Esophagus muscularis mucosa (tissue), 4 donors: ENCODE results near the gene SLC17A6. TPM values are rescaled to one million over a fixed set of nuclear protein-coding genes. Genes with fewer than 3 reads are reported as not detected.

Experiments
- DNase-seq: peaks from one replicate; pipeline ENCODE4 v3.0.0-alpha.2; 2017; ENCODE audit errors: extremely low spot score
- H3K27ac ChIP-seq, 4 donors: fragments of 200-600 bp; sonication (generic); replicated peaks in 1 of 4; 1 replicate in 3 of 4; 2 replicates in 1 of 4; pipeline ENCODE4 v1.5.1; 2016 to 2019; ENCODE audit warnings: mild to moderate bottlenecking in 1 of 4
- H3K27me3 ChIP-seq, 4 donors: fragments of 200-600 bp; sonication (generic); one replicate each; pipeline versions ENCODE4 v1.5.1 to v1.6.0; 2016 to 2019
- H3K36me3 ChIP-seq, 4 donors: fragments of 200-600 bp; sonication (generic); one replicate each; pipeline ENCODE4 v1.5.1; 2016 to 2019
- H3K4me1 ChIP-seq, 4 donors: fragments of 200-600 bp; sonication (generic); one replicate each; pipeline ENCODE4 v1.5.1; 2016 to 2019
- H3K4me3 ChIP-seq, 4 donors: fragments of 200-600 bp; sonication (generic); 1 replicate in 2 of 4; 2 replicates in 2 of 4; pipeline ENCODE4 v1.5.1; 2016 to 2019; ENCODE audit warnings: mild to moderate bottlenecking in 4 of 4, moderate library complexity in 1 of 4
- H3K9me3 ChIP-seq, 4 donors: fragments of 200-600 bp; sonication (generic); 1 replicate in 3 of 4; 2 replicates in 1 of 4; pipeline ENCODE4 v1.5.1; 2016 to 2019
- EP300 ChIP-seq: sonication (generic); formaldehyde crosslinking; IDR thresholded peaks from one replicate; pipeline ENCODE4 v1.6.1; 2017; ENCODE audit warnings: antibody characterized with exemption
- POLR2A ChIP-seq: fragments of 450-650 bp; IDR thresholded peaks from one replicate; pipeline ENCODE4 v1.6.1; 2017; ENCODE audit warnings: antibody characterized with exemption, moderate library complexity, mild to moderate bottlenecking, low read depth
- POLR2AphosphoS5 ChIP-seq, 2 donors: sonication (generic); formaldehyde crosslinking; IDR thresholded peaks; one replicate each; pipeline ENCODE4 v1.6.1; 2017; ENCODE audit warnings: antibody characterized with exemption in 2 of 2
- WGBS: methylation state at CpG from one replicate; pipeline ENCODE4 v1.1.5; 2018; 5-methylcytosine and 5-hydroxymethylcytosine counted together
- intact Hi-C: fragments of 100-400 bp; cut with DNase I; formaldehyde crosslinking; loops from one replicate; pipeline ENCODE4 v1.15.1; 2023
- total RNA-seq, 4 donors: library from RNA; depleted of rRNA; stranded (reverse); fragments of >200 nt; gene quantifications; one replicate each; pipeline versions ENCODE4 v1.1.0 to v1.2.1, GENCODE V29; 2016
- TF ChIP-seq, protein P1 (sequence below), 3 experiments: fragments of 200-600 bp in 2 of 3; fragments of 450-650 bp in 1 of 3; sonication (generic) in 2 of 3; IDR thresholded peaks; one replicate each; pipeline ENCODE4 v1.5.1; 2017 to 2019; ENCODE audit warnings: antibody characterized with exemption in 3 of 3, mild to moderate bottlenecking in 2 of 3, moderate library complexity in 1 of 3

SLC17A6 gene
- not detected for total RNA-seq

GRCh38 chr11:22337596-22338485, at the start of gene SLC17A6:
Gene SLC17A6, plus strand, starts transcription at chr11:22338381. Its CDS starts 153 bp downstream, at chr11:22338534.
- H3K9me3 ChIP-seq = no peaks in the 10 kb centered on the region
- H3K27ac ChIP-seq = no peak within 1 kb of the TSS
- H3K27me3 ChIP-seq = peaks cover 6 to 68% (median 36%) of the 10 kb centered on the region in 4 donors
- no peak for DNase-seq
- no peak for TF ChIP-seq POLR2A
- TF ChIP-seq, protein P1, sequence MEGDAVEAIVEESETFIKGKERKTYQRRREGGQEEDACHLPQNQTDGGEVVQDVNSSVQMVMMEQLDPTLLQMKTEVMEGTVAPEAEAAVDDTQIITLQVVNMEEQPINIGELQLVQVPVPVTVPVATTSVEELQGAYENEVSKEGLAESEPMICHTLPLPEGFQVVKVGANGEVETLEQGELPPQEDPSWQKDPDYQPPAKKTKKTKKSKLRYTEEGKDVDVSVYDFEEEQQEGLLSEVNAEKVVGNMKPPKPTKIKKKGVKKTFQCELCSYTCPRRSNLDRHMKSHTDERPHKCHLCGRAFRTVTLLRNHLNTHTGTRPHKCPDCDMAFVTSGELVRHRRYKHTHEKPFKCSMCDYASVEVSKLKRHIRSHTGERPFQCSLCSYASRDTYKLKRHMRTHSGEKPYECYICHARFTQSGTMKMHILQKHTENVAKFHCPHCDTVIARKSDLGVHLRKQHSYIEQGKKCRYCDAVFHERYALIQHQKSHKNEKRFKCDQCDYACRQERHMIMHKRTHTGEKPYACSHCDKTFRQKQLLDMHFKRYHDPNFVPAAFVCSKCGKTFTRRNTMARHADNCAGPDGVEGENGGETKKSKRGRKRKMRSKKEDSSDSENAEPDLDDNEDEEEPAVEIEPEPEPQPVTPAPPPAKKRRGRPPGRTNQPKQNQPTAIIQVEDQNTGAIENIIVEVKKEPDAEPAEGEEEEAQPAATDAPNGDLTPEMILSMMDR (IDR thresholded peaks at IDR 0.05) = no peak
- no peak within 1 kb of the TSS for H3K4me3 ChIP-seq
- H3K36me3 ChIP-seq = no peaks in the 10 kb centered on the region
- H3K4me1 ChIP-seq = peaks cover 0 to 11% (median 3%) of the 10 kb centered on the region in 4 donors
- WGBS = 5% methylated on average over 28 of the region's 28 CpGs
- intact Hi-C loops = loop anchor here (10.0 kb wide), 1 partner anchor 207 kb away; no protein-coding TSS in a partner anchor

- intact Hi-C loops = loop anchor here (5.0 kb wide), 1 partner anchor 130 kb away; no protein-coding TSS in a partner anchor
- H3K9me3 ChIP-seq = no peaks in the 10 kb centered on the region
- TF ChIP-seq POLR2A = no peak
- TF ChIP-seq, protein P1 (IDR thresholded peaks at IDR 0.05) = no peak
- no peak for TF ChIP-seq POLR2AphosphoS5 (IDR thresholded peaks at IDR 0.05)
- TF ChIP-seq EP300 = no peak
- no peak for DNase-seq
- H3K27me3 ChIP-seq = no peaks in the 10 kb centered on the region
- H3K27ac ChIP-seq = no peak overlapping the region
- no peak overlapping the region for H3K4me3 ChIP-seq
- H3K36me3 ChIP-seq = no peaks in the 10 kb centered on the region
- H3K4me1 ChIP-seq = no peaks in the 10 kb centered on the region
These were observed 35.8 kb upstream of the SLC17A6 start for GRCh38 chr11:22302368-22302767.

DNA sequence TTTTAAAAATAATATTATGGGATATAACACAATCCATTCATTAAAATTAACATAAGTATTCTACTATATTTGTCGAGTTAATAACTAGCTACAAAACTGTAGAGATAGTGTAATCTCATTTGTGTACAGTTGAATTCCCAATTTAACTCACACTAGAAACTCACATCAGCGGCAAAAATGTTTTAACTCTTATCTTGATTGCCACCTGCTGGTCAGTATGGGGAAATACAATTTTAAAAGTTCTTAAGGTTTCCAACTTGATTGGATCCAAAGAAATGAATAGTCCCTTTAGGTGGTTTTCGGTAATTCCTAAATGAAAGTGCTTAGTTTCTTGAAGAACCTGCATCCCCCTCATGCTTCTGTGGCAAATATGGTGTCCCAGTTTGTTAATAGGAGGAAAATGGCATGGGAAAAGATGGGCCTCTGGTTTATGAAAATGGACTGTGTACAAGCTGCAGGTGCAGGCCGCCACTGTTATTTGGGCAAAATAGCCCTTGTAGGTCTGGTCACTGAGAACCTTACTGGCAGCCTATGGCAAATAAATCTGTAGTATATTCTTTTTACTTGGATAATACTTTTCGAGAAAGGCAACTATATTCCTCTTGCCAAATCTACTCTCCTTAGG, 33.7 kb upstream of the SLC17A6 start:
- Histone ChIP-seq H3K4me1 (no peaks in the 10 kb centered on the region), H3K27me3 (peaks cover 0 to 3% (median 0%) of the 10 kb centered on the region in 4 donors), H3K4me3 (no peak overlapping the region), H3K9me3 (no peaks in the 10 kb centered on the region), H3K27ac (no peak overlapping the region), H3K36me3 (no peaks in the 10 kb centered on the region)
- DNase-seq = no peak
- TF ChIP-seq POLR2A (no peak), POLR2AphosphoS5 (IDR thresholded peaks at IDR 0.05) (no peak)
- TF ChIP-seq, protein P1 (IDR thresholded peaks at IDR 0.05) = peak; percentile 46 to 76 (median 70)
- intact Hi-C loops = loop anchor here (5.0 kb wide), 1 partner anchor 132 kb away; no protein-coding TSS in a partner anchor
- 45% methylated on average over 5 of the region's 5 CpGs for WGBS

GRCh38 chr11:22317656-22318055, 20.5 kb upstream of the SLC17A6 start:
- intact Hi-C loops = no loop called here
- DNase-seq = no peak
- Histone ChIP-seq H3K4me3 (no peak overlapping the region), H3K36me3 (no peaks in the 10 kb centered on the region), H3K9me3 (no peaks in the 10 kb centered on the region), H3K27ac (no peak overlapping the region), H3K4me1 (no peaks in the 10 kb centered on the region), H3K27me3 (no peaks in the 10 kb centered on the region)
- no peak for TF ChIP-seq POLR2AphosphoS5 (IDR thresholded peaks at IDR 0.05)
- no peak for TF ChIP-seq POLR2A
- TF ChIP-seq, protein P1 (IDR thresholded peaks at IDR 0.05) = no peak
- TF ChIP-seq EP300 = no peak
- 88% methylated on average over 15 of the region's 15 CpGs for WGBS
